ENCODE measurements around the gene VCPKMT. TPM values are rescaled to one million over a fixed set of nuclear protein-coding genes. Genes with fewer than 3 reads are reported as not detected.

VCPKMT gene
- total RNA-seq: 6.4 TPM

DNA sequence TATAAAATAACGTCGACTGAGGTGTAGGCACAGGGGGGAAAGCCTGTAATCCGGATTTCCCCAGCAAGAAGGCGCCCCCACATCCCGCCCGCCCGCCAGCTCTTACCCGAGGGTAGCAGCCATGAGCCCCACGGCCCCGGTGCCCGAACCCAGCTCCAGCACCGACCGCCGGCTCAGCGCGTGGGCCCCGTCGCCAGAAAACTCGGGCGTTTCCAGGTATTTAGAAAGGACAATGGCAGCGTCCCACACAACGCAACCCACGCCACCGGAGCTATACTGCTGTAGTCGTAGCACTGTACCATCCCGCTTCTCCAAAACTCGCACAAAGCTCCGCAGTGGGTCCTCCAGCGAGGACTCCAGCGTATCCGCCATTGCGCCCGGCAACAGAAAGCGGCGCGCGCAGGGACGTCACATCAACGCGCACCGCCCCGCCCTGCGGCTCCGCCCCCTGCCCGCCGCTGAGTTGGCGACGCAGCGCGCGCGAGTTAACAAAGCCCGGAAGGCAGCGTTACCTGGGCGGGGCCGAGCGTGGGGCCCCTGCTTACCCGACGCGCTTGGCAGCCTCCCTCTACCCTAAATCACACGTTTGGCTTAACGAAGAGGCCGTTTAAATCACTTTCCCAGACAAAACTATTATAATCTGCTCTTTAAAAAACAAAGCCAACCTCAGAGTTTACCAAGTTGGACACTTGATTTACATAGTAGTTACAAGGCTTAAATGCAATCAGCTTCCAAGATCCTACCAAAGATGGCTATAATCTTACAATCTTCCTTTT, at the start of gene VCPKMT:
VCPKMT (minus strand) TSS at position 392 of the 776 bp plus-strand sequence; CDS start at position 372, 20 bp downstream.
- DNase-seq (ENCODE audit: low spot score): peak; percentile 95

DNA sequence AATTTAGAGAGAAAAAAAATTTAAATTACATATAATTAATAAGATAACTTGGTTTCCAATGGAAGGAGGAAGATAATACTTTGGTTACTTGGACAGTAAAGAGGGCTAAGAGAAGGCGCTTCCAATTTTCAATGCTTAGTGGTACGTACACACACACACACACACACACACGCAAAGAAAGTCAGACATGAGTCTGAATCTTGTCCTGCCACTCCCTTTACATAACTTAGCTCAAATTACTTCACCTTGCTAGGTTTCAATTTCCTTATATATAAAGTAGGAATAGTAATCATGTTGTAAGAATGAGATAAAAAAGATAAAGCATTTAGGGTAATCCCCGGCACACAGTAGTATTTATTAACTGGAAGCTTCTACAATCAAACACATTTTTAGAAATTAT, 39.7 kb upstream of the VCPKMT start:
- no peak for DNase-seq (ENCODE audit: low spot score)

DNA sequence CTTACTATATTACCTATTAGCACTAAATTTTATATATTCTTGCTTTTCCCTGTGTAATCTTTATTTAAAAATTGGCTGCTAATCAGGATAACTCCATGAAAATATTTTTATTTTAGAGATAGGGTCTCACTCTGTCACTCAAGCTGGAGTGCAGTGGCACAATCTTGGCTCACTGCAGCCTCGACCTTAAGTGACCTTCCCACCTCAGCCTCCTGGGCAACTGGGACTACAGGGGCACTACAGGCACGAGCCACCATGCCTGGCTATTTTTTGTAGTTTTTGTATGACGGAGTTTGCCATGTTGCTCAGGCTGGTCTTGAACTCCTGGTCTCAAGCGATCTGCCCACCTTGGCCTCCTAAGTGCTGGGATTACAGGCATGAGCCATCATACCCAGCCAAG, 32.4 kb upstream of the VCPKMT start:
- no peak for DNase-seq (ENCODE audit: low spot score)

- no peak for DNase-seq (ENCODE audit: low spot score)
These were observed 22.8 kb upstream of the VCPKMT start for GRCh38 chr14:50139192-50139591.

DNA sequence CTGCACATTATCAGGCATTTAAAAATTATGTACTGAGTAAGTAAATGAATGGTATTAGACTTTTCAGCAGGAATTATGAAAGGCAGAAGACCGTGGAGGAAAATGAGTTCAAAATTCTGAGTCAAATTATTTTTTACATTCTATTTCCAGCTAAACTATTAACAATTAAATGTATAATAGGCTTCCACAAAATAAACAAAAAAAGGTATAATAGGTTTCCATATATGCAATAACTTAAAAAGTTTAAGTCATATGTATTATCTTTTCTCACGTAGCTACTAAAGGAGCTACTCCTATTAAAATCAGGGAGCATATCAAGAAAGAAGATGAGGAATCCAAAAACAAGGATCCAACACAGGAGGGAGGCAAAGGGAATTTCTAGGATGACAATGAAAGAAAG, 11.4 kb upstream of the VCPKMT start:
- no peak for DNase-seq (ENCODE audit: low spot score)

DNA sequence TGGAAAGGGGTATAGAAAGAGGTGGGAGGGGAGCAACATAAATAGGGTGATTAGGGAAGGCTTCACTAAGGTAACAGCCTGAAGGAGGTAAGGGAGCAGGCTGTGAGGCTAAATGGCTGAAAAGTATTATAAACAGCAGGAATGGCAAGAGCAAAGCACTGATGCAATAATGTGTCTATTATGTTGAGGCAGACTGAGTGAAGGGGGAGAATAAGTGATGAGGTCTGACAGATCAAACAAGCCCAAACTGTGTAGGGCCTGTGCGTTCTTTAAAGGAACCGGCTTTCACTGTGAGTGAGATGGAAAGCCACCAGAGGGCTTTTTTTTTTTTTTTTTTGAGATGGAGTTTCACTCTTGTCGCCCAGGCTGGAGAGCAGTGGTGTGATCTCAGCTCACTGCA, 6.7 kb upstream of the VCPKMT start:
- DNase-seq (ENCODE audit: low spot score): no peak

DNA sequence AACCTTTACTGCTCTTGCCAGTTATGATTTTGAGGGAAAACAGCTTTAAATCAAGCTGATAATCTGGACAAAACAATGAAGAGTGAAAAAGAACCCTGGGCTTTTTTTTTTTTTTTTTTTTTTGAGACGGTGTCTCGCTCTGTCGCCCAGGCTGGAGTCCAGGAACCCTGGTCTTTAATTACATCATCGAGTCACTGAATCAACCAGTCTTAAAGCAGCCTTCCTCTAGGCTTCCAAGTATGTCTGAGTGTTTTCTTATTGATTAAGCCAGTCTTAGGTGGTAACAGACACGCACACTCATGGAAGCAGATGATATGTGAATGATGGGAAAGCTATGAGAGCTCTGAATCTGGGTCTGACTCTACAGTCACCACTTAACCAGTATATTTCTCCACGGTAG, 5.9 kb upstream of the VCPKMT start:
- no peak for DNase-seq (ENCODE audit: low spot score)

- no peak for DNase-seq (ENCODE audit: low spot score)
These were observed 5.1 kb upstream of the VCPKMT start for GRCh38 chr14:50121486-50121885.

GRCh38 chr14:50117456-50117855, 1.1 kb upstream of the VCPKMT start:
- DNase-seq (ENCODE audit: low spot score): no peak

DNA sequence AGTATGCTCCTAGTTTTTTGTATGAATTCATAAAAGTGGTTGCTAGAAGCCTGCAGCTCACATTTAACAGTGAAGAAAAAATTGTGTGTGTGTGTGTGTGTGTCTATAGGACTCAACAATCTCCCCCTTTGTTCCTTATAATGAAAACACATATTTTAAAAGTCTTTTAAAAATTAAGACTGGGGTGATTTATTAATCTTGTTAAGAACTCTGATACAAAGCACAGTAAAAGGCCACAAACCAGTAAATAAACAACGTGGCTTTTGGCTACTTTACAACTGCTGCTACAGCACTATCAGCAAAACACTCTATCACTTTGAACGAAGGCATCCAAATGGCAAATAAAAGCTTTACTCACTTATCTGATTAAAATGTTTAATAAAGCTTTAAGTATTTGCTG, 594 bp upstream of the VCPKMT start:
- DNase-seq (ENCODE audit: low spot score): no peak

DNA sequence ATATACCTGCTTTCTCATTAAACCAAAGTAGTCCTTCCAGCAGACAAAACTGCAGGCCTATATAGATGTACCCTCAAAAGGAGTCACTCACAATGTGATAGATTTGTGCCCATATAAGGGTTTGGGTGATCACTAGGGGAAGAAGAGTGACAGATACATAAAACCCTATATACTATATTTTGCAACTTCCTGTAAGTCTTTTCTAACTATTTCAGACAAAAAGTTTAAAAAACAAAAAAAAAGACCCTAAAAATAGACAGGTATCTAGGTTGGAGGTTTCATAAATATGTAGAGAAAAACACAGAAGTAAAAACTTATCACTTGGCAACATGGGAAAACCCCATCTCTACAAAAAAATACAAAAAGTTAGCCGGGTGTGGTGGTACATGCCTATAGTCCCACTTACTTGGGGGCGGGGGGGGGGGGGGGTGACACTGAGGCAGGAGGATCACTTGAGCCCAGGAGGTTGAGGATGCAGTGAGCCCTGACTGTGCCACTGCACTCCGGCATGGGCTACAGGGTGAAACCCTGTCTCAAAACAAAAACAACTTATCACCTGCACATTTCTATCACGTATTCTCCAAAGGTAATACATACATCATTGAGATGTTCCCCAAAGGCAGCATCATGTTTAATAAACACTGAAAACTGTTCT, 2.9 kb downstream of the VCPKMT start:
- no peak for DNase-seq (ENCODE audit: low spot score)

- no peak for DNase-seq (ENCODE audit: low spot score)
These were observed 5.9 kb downstream of the VCPKMT start for GRCh38 chr14:50110323-50111037.

- DNase-seq (ENCODE audit: low spot score): no peak
These were observed 7.0 kb downstream of the VCPKMT start for GRCh38 chr14:50109342-50109741.

DNA sequence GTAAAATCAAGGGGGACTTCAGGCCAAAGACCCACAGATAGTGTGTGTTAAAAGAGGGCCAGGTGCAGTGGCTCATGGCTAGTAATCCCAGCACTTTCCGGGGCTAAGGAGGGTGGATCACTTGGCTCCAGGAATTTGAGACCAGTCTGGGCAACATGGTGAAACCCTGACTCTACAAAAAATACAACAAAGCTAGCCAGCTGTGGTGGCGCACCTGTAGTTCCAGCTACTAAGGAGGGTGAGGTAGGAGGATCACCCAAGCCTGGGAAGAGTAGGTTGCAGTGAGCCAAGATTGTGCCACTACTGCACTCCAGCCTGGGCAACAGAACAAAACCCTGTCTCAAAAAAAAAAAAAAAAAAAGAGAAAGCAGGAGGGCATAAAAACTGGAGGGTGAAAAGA, 8.5 kb downstream of the VCPKMT start:
- no peak for DNase-seq (ENCODE audit: low spot score)

DNA sequence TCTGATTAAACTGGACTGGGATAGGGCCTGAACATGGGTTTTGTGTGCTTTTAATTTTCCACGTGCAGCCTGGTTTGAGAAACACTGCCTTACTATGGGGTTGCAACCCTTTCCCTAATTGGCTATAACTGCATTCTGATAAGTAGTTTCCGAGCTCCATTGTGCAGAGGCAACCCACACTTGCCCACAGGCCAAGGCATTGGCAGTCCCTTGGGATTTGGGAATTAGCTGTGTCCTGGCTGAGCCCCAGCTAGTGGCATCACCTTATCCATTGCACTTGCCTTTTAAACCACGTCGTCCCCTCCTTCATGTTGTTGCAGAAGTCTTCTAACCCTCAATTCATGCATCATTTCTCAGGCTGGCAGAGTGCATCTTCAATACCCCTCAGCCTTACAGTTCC, 10.2 kb downstream of the VCPKMT start:
- DNase-seq (ENCODE audit: low spot score): no peak

DNA sequence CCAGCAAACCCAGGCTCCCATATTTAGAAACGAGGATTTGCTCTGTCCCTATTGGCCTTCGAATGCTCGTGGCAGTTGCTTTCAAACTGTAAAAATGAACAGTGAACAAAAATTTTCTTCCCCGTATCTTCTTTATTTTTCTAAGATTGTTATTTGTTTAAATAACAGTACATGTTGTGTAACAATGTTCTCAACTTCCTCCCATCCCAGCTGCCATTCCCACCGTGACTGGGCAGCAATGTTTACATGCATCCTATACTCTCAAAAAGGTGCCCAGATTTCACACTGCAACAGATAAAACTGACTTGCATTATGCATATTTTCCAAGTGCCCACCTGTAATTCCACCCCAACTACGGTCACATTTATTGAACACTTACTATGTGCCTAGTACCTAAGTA, 12.8 kb downstream of the VCPKMT start:
- no peak for DNase-seq (ENCODE audit: low spot score)

DNA sequence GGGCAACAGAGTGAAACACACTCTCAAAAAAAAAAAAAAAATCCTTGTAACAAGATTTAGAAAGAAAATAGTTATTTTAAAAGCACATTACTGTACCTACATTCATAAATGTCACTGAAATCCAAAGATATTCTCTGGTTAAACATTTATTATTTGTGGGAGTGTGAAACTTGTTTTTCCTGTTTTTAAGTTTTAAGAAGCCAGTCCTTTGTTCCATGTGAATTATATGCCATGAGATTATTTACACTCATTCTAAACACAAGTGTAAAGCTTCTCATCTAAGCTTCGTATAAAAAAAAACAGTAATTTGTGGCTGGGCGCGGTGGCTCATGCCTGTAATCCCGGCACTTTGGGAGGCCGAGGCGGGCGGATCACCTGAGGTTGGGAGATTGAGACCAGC, 15.0 kb downstream of the VCPKMT start:
- no peak for DNase-seq (ENCODE audit: low spot score)

GRCh38 chr14:50100805-50101204, 15.6 kb downstream of the VCPKMT start:
- DNase-seq (ENCODE audit: low spot score): no peak

- DNase-seq (ENCODE audit: low spot score): no peak
These were observed 17.0 kb downstream of the VCPKMT start for GRCh38 chr14:50099335-50099734.

DNA sequence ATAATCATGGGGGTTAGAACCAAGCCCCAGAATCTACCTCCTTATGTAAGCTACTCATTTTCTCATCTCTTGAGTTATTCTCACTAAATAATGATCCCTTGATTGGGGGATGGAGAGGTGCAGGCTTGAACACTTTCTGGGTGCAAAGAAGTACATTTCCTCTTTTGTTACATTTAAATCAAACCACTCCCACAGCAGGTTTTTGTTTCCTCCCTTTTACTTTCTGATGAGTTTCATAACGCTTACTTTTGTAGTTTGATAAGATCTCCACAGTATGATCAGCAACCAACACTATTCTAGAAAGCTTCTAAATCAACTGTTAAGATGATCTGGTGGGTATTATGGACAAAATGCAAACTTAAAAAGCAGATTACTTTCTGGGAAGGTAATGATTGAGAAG, 20.5 kb downstream of the VCPKMT start:
- no peak for DNase-seq (ENCODE audit: low spot score)

- DNase-seq (ENCODE audit: low spot score): no peak
These were observed 22.2 kb downstream of the VCPKMT start for GRCh38 chr14:50094056-50094755.

- DNase-seq (ENCODE audit: low spot score): no peak
These were observed 22.9 kb downstream of the VCPKMT start for GRCh38 chr14:50093496-50093895.

Measured in ureter (tissue), 1 donor.